GM12878 (cell line): Measurements from ENCODE around the gene C9orf50. TPM values are rescaled to one million over a fixed set of nuclear protein-coding genes. Genes with fewer than 3 reads are reported as not detected.

Experiments used
- ATAC-seq: fragments of 200-7000 bp; cut with Tn5 transposase; 3 replicates; pipeline ENCODE4 v1.9.1; 2020; ENCODE audit warnings: mild to moderate bottlenecking, moderate library complexity
- BruUV-seq: library from RNA; stranded (reverse); fragments of 400-500 nt; replicated peaks from 2 replicates; lab custom pipeline; 2021; lab: Mats Ljungman, UMichigan
- CTCF ChIA-PET: fragments of 300-600 bp; sonication (Branson Sonifier 250); formaldehyde crosslinking; extraction: SDS; loops from one replicate; lab custom pipeline; 2021; ENCODE audit warnings: inconsistent platforms; lab: Yijun Ruan, JAX
- POLR2A ChIA-PET: fragments of 350-600 bp; formaldehyde crosslinking; extraction: SDS; loops from one replicate; lab custom pipeline; 2021; ENCODE audit warnings: inconsistent platforms; lab: Charles Lee
- RAD21 ChIA-PET: fragments of 300-600 bp; sonication (Branson Sonifier 250); formaldehyde crosslinking; loops from one replicate; lab custom pipeline; 2023; ENCODE audit warnings: antibody characterized with exemption; ENCODE audit not compliant: unreplicated experiment; lab: Charles Lee
- SMC1A ChIA-PET: fragments of 300-600 bp; sonication (Branson Sonifier 250); formaldehyde crosslinking; loops from one replicate; lab custom pipeline; 2023; ENCODE audit not compliant: unreplicated experiment, uncharacterized antibody; lab: Charles Lee
- DNase-seq: peaks from one replicate; pipeline ENCODE4 v3.0.0-alpha.2; 2011; ENCODE audit warnings: low read depth, low spot score
- FAIRE-seq: peaks from 3 replicates; lab custom pipeline; 2011; peaks lifted over from hg19 to GRCh38; lab: Jason Lieb, UNC
- H2AFZ ChIP-seq: 2 replicates; pipeline ENCODE4 v1.6.0; 2011; ENCODE audit warnings: low read depth, low read length, control low read depth; ENCODE audit not compliant: control insufficient read depth
- H3K27ac ChIP-seq: 2 replicates; pipeline ENCODE4 v1.5.1; 2011; ENCODE audit warnings: control low read depth; ENCODE audit not compliant: control insufficient read depth, insufficient read depth
- H3K27me3 ChIP-seq, 2 experiments: replicated peaks in 1 of 2; 2 replicates each; pipeline versions ENCODE4 v1.6.0 to v1.6.1; 2011; ENCODE audit warnings: low read length in 1 of 2; ENCODE audit not compliant: control insufficient read depth in 2 of 2, insufficient read depth in 2 of 2
- H3K36me3 ChIP-seq, 2 experiments: 2 replicates each; pipeline ENCODE4 v1.5.1; 2011; ENCODE audit warnings: low read length in 1 of 2; ENCODE audit not compliant: control insufficient read depth in 2 of 2, insufficient read depth in 2 of 2
- H3K4me1 ChIP-seq: 2 replicates; pipeline ENCODE4 v1.6.1; 2011; ENCODE audit warnings: mild to moderate bottlenecking, low read length, moderate library complexity, mixed read lengths; ENCODE audit not compliant: control insufficient read depth, insufficient read depth
- H3K4me2 ChIP-seq: 2 replicates; pipeline ENCODE4 v1.6.0; 2011; ENCODE audit warnings: control low read depth; ENCODE audit not compliant: control insufficient read depth, insufficient read depth
- H3K4me3 ChIP-seq: fragments of 200-600 bp; sonication (generic); 2 replicates; pipeline ENCODE4 v1.5.1; 2016
- H3K79me2 ChIP-seq: 2 replicates; pipeline ENCODE4 v1.6.0; 2011; ENCODE audit warnings: low read length; ENCODE audit not compliant: control insufficient read depth, insufficient read depth
- H3K9ac ChIP-seq: 2 replicates; pipeline ENCODE4 v1.8.0; 2011; ENCODE audit warnings: low read length, control low read depth, mixed read lengths; ENCODE audit not compliant: control insufficient read depth, insufficient read depth
- H3K9me3 ChIP-seq: replicated peaks from 3 replicates; pipeline ENCODE4 v1.5.1; 2011; ENCODE audit warnings: mild to moderate bottlenecking, low read length; ENCODE audit not compliant: control insufficient read depth, insufficient read depth
- H4K20me1 ChIP-seq: 2 replicates; pipeline ENCODE4 v1.6.0; 2011; ENCODE audit not compliant: control insufficient read depth, insufficient read depth
- ATF3 ChIP-seq: IDR thresholded peaks from 2 replicates; pipeline ENCODE4 v1.6.1; 2011; ENCODE audit warnings: low read depth, mild to moderate bottlenecking, low read length, moderate library complexity, borderline replicate concordance; ENCODE audit errors: extremely low read depth
- CBX3 ChIP-seq: fragments of 200-600 bp; sonication (generic); IDR thresholded peaks from 2 replicates; pipeline ENCODE4 v1.6.1; 2016; ENCODE audit warnings: low read depth, borderline replicate concordance
- CHD2 ChIP-seq: IDR thresholded peaks from 2 replicates; pipeline ENCODE4 v1.6.1; 2011; ENCODE audit warnings: low read depth, low read length, improper control_type of control experiment, borderline replicate concordance
- ELK1 ChIP-seq: IDR thresholded peaks from 2 replicates; pipeline ENCODE4 v1.6.1; 2012; ENCODE audit warnings: low read depth, low read length, improper control_type of control experiment
- KAT2A ChIP-seq: conservative IDR thresholded peaks from 2 replicates; pipeline ENCODE4 v1.6.1; 2011; ENCODE audit warnings: low read depth, low read length; ENCODE audit not compliant: control insufficient read depth
- PML ChIP-seq: IDR thresholded peaks from 2 replicates; pipeline ENCODE4 v1.6.1; 2012; ENCODE audit warnings: low read length, inconsistent platforms
- RELA ChIP-seq: fragments of 450-650 bp; IDR thresholded peaks from 2 replicates; pipeline ENCODE4 v1.8.0; 2014; ENCODE audit warnings: borderline replicate concordance; ENCODE audit not compliant: partially characterized antibody
- SIX5 ChIP-seq: IDR thresholded peaks from 2 replicates; pipeline ENCODE4 v1.6.1; 2011; ENCODE audit warnings: mild to moderate bottlenecking, low read depth, low read length, moderate library complexity; ENCODE audit not compliant: severe bottlenecking
- SP1 ChIP-seq: IDR thresholded peaks from one replicate; pipeline ENCODE4 v1.6.1; 2011; ENCODE audit warnings: low read depth, low read length
- STAT3 ChIP-seq: IDR thresholded peaks from 2 replicates; pipeline ENCODE4 v1.6.1; 2011; ENCODE audit warnings: low read depth, low read length, improper control_type of control experiment
- ZNF217 ChIP-seq: fragments of 450-650 bp; IDR thresholded peaks from 2 replicates; pipeline ENCODE4 v1.6.1; 2017; ENCODE audit warnings: antibody characterized with exemption, mild to moderate bottlenecking
- ZNF687 ChIP-seq: fragments of 450-650 bp; IDR thresholded peaks from 2 replicates; pipeline ENCODE4 v1.6.1; 2017; ENCODE audit warnings: mild to moderate bottlenecking, moderate library complexity
- WGBS: methylation state at CpG from one replicate; pipeline ENCODE4 v1.1.6; 2016; ENCODE audit warnings: low lambda C conversion rate; ENCODE audit not compliant: insufficient replicate concordance, insufficient coverage; ENCODE audit errors: missing lambda C conversion rate; 5-methylcytosine and 5-hydroxymethylcytosine counted together
- in situ Hi-C: fragments of 300-500 bp; cut with MboI; formaldehyde crosslinking; loops from 9 replicates; pipeline ENCODE4 v1.14.3; 2018; ENCODE audit warnings: mixed read lengths
- intact Hi-C: fragments of 100-400 bp; cut with micrococcal nuclease; formaldehyde crosslinking; loops from one replicate; pipeline ENCODE4 v1.14.2; 2022; ENCODE audit not compliant: unreplicated experiment
- polyA plus RNA-seq, 11 experiments: library from polyadenylated mRNA; depleted of rRNA in 4 of 11; unstranded in 6 of 11; stranded (reverse) in 5 of 11; fragments of >200 nt; fragmentation: Nextera tagmentation in 4 of 11; fragmentation: Illumina TruSeq in 1 of 11; extraction: Ambion mirVana in 4 of 11; extraction: Trizol in 1 of 11; gene quantifications; 1 replicate in 1 of 11; 2 replicates in 10 of 11; pipeline versions ENCODE4 v1.2.1 to v1.2.3, GENCODE V29; 2011 to 2016; ENCODE audit warnings: inconsistent platforms in 2 of 11, missing spikeins in 2 of 11, low read depth in 1 of 11
- total RNA-seq, 4 experiments: library from RNA; depleted of rRNA in 3 of 4; stranded (reverse); fragments of >200 nt in 3 of 4; fragmentation: Illumina TruSeq in 1 of 4; extraction: Trizol in 1 of 4; gene quantifications; 2 replicates each; pipeline versions ENCODE4 v1.2.1 to v1.2.3, GENCODE V29; 2013 to 2021
- TF ChIP-seq, protein P1 (sequence below): fragments of 450-650 bp; formaldehyde crosslinking; IDR thresholded peaks from 2 replicates; pipeline ENCODE4 v1.5.0; 2022; ENCODE audit warnings: mild to moderate bottlenecking, missing genetic modification characterization

Gene C9orf50
- total and polyA plus RNA-seq, 10 of the 15 experiments (the other 5 are each of a cell fraction or from before 2014, with no cell fraction given): not detected

- in situ Hi-C loops: loop anchor here (5.0 kb wide), 2 partner anchors 438 to 478 kb away; no protein-coding TSS in a partner anchor
- H3K4me1 ChIP-seq: peaks cover 8% of the 10 kb centered on the region
- H3K4me2 ChIP-seq: peak overlapping the region; percentile 96; the same call in 1 of the 2 replicates
- 3% methylated on average over 6 of the region's 24 CpGs for WGBS
- no peak for FAIRE-seq
- H3K27me3 ChIP-seq: no peaks in the 10 kb centered on the region
- H3K4me3 ChIP-seq: peak overlapping the region; percentile 81; the same call in 1 of the 2 replicates
- TF ChIP-seq ZNF217 (no peak), SP1 (no peak), STAT3 (no peak), RELA (no peak), ZNF687 (no peak), ATF3 (no peak), KAT2A (no peak), PML (no peak), CBX3 (no peak), CHD2 (no peak), ELK1 (no peak), SIX5 (no peak)
- TF ChIP-seq, protein P1, sequence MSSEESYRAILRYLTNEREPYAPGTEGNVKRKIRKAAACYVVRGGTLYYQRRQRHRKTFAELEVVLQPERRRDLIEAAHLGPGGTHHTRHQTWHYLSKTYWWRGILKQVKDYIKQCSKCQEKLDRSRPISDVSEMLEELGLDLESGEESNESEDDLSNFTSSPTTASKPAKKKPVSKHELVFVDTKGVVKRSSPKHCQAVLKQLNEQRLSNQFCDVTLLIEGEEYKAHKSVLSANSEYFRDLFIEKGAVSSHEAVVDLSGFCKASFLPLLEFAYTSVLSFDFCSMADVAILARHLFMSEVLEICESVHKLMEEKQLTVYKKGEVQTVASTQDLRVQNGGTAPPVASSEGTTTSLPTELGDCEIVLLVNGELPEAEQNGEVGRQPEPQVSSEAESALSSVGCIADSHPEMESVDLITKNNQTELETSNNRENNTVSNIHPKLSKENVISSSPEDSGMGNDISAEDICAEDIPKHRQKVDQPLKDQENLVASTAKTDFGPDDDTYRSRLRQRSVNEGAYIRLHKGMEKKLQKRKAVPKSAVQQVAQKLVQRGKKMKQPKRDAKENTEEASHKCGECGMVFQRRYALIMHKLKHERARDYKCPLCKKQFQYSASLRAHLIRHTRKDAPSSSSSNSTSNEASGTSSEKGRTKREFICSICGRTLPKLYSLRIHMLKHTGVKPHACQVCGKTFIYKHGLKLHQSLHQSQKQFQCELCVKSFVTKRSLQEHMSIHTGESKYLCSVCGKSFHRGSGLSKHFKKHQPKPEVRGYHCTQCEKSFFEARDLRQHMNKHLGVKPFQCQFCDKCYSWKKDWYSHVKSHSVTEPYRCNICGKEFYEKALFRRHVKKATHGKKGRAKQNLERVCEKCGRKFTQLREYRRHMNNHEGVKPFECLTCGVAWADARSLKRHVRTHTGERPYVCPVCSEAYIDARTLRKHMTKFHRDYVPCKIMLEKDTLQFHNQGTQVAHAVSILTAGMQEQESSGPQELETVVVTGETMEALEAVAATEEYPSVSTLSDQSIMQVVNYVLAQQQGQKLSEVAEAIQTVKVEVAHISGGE (CRISPR knock-in tag): no peak
- no peaks in the 10 kb centered on the region for H4K20me1 ChIP-seq
- H2AFZ ChIP-seq: peak overlapping the region; percentile 78
- no peak overlapping the region for H3K27ac ChIP-seq
- CTCF ChIA-PET: no interaction called here
- intact Hi-C loops: loop anchor here (1.0 to 10.0 kb wide), 3 partner anchors 339 to 471 kb away; partner anchors contain the start of gene IER5L
- no peaks in the 10 kb centered on the region for H3K9me3 ChIP-seq
- no peak; the same call in 2 of the 3 replicates for ATAC-seq
- no peak for DNase-seq
- BruUV-seq: no TSS peak
- H3K79me2 ChIP-seq: no peaks in the 10 kb centered on the region
- RAD21 ChIA-PET: no interaction called here
- POLR2A ChIA-PET: no interaction called here
- SMC1A ChIA-PET: no interaction called here
- no peak overlapping the region for H3K9ac ChIP-seq
- H3K36me3 ChIP-seq: no peaks in the 10 kb centered on the region
Measured at GRCh38 chr9:129610213-129610472, 10.8 kb downstream of the C9orf50 start.
